Sigmoid colon (tissue), 4 donors: Measurements from ENCODE around the gene CORO1C.

Experiments
- EP300 ChIP-seq, 4 donors: sonication (generic); formaldehyde crosslinking; IDR thresholded peaks; one replicate each; pipeline ENCODE4 v1.6.1; 2017; ENCODE audit warnings: antibody characterized with exemption in 4 of 4
- POLR2A ChIP-seq, 2 donors: fragments of 450-650 bp; IDR thresholded peaks; one replicate each; pipeline ENCODE4 v1.6.1; 2016; ENCODE audit warnings: antibody characterized with exemption in 2 of 2, mild to moderate bottlenecking in 2 of 2, moderate library complexity in 2 of 2
- POLR2AphosphoS5 ChIP-seq, 4 donors: sonication (generic); formaldehyde crosslinking; IDR thresholded peaks; one replicate each; pipeline ENCODE4 v1.6.1; 2017; ENCODE audit warnings: antibody characterized with exemption in 4 of 4
- TF ChIP-seq, protein P1 (sequence below), 4 experiments: fragments of 450-650 bp in 3 of 4; fragments of 200-600 bp in 1 of 4; IDR thresholded peaks; one replicate each; pipeline ENCODE4 v1.5.1; 2016 to 2019; ENCODE audit warnings: antibody characterized with exemption in 4 of 4, mild to moderate bottlenecking in 3 of 4, moderate library complexity in 2 of 4

- TF ChIP-seq, protein P1, sequence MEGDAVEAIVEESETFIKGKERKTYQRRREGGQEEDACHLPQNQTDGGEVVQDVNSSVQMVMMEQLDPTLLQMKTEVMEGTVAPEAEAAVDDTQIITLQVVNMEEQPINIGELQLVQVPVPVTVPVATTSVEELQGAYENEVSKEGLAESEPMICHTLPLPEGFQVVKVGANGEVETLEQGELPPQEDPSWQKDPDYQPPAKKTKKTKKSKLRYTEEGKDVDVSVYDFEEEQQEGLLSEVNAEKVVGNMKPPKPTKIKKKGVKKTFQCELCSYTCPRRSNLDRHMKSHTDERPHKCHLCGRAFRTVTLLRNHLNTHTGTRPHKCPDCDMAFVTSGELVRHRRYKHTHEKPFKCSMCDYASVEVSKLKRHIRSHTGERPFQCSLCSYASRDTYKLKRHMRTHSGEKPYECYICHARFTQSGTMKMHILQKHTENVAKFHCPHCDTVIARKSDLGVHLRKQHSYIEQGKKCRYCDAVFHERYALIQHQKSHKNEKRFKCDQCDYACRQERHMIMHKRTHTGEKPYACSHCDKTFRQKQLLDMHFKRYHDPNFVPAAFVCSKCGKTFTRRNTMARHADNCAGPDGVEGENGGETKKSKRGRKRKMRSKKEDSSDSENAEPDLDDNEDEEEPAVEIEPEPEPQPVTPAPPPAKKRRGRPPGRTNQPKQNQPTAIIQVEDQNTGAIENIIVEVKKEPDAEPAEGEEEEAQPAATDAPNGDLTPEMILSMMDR (IDR thresholded peaks at IDR 0.05), result no peak
- no peak for TF ChIP-seq POLR2AphosphoS5 (IDR thresholded peaks at IDR 0.05)
- TF ChIP-seq POLR2A (IDR thresholded peaks at IDR 0.05), result no peak
- no peak for TF ChIP-seq EP300 (IDR thresholded peaks at IDR 0.05)
These were observed 55.5 kb downstream of the CORO1C start for GRCh38 chr12:108675792-108676191.
